GM21528 (cell line): ENCODE measurements around the gene TXNDC5.
A peak's percentile ranks its signal among the peaks of the same experiment; 100 is the strongest.
"Not testable (repeated sequence)": the region's sequence is repeated elsewhere in the genome, so short reads cannot be mapped to it uniquely, and the experiment has no call there.

ENCODE experiments used
- ATAC-seq: cut with Tn5 transposase; IDR thresholded peaks from one replicate; pipeline ENCODE4 v1.9.1; 2021; ENCODE audit warnings: mild to moderate bottlenecking, moderate library complexity; ENCODE audit not compliant: unreplicated experiment, low FRiP score

The TXNDC5 gene

GRCh38 chr6:7897461-7898192, 13.0 kb downstream of the TXNDC5 start:
- ATAC-seq: peak; percentile 62

- ATAC-seq: no peak
These were observed 14.1 kb downstream of the TXNDC5 start for GRCh38 chr6:7896465-7896987.

GRCh38 chr6:7895125-7895423, 15.5 kb downstream of the TXNDC5 start:
- no peak for ATAC-seq

GRCh38 chr6:7894262-7895124, 16.1 kb downstream of the TXNDC5 start:
- ATAC-seq: no peak

GRCh38 chr6:7893342-7893741, 17.2 kb downstream of the TXNDC5 start:
- no peak for ATAC-seq

- ATAC-seq: not testable (repeated sequence)
These were observed 18.2 kb downstream of the TXNDC5 start for GRCh38 chr6:7892367-7892766.

- ATAC-seq: no peak
These were observed 19.3 kb downstream of the TXNDC5 start for GRCh38 chr6:7891078-7891872.

GRCh38 chr6:7888587-7889357, 21.8 kb downstream of the TXNDC5 start:
- no peak for ATAC-seq

- ATAC-seq: no peak
These were observed 23.2 kb downstream of the TXNDC5 start for GRCh38 chr6:7887278-7887991.

- no peak for ATAC-seq
These were observed 24.5 kb downstream of the TXNDC5 start for GRCh38 chr6:7886132-7886531.

- ATAC-seq: no peak
These were observed 27.2 kb downstream of the TXNDC5 start for GRCh38 chr6:7883381-7883780.

GRCh38 chr6:7882505-7883257, 27.9 kb downstream of the TXNDC5 start:
- ATAC-seq: no peak

GRCh38 chr6:7881765-7882500, 28.7 kb downstream of the TXNDC5 start:
- ATAC-seq: no peak

GRCh38 chr6:7880718-7881107, 29.9 kb downstream of the TXNDC5 start:
- no peak for ATAC-seq

GRCh38 chr6:7879980-7880717, 30.4 kb downstream of the TXNDC5 start:
- no peak for ATAC-seq

- ATAC-seq: no peak
These were observed 31.0 kb downstream of the TXNDC5 start for GRCh38 chr6:7879579-7879978.

- ATAC-seq: no peak
These were observed 31.5 kb downstream of the TXNDC5 start for GRCh38 chr6:7879043-7879442.
